HL-60 (cell line): ENCODE measurements around the gene NFIX.

Experiments
- DNase-seq, 2 experiments: peaks; one replicate each; pipeline ENCODE4 v3.0.0-alpha.2; 2010 to 2020; ENCODE audit warnings: low read depth in 1 of 2, low spot score in 1 of 2
- H3K27ac ChIP-seq: fragments of 250-450 bp; sonication (Bioruptor Pico); replicated peaks from 2 replicates; pipeline ENCODE4 v1.5.1; 2020; ENCODE audit warnings: mild to moderate bottlenecking, moderate library complexity
- H3K27me3 ChIP-seq: fragments of 250-450 bp; sonication (Bioruptor Pico); 2 replicates; pipeline ENCODE4 v1.5.1; 2021; ENCODE audit warnings: mild to moderate bottlenecking, moderate library complexity; ENCODE audit not compliant: insufficient read depth, poor library complexity, severe bottlenecking
- H3K4me3 ChIP-seq: replicated peaks from 2 replicates; pipeline ENCODE4 v1.5.1; 2011; ENCODE audit warnings: mild to moderate bottlenecking, control low read depth, low read length; ENCODE audit not compliant: insufficient read depth
- GABPA ChIP-seq: IDR thresholded peaks from 2 replicates; pipeline ENCODE4 v1.6.1; 2012; ENCODE audit warnings: low read depth
- POLR2AphosphoS5 ChIP-seq: IDR thresholded peaks from 2 replicates; pipeline ENCODE4 v1.6.1; 2012; ENCODE audit warnings: low read depth
- SPI1 ChIP-seq: IDR thresholded peaks from 2 replicates; pipeline ENCODE4 v1.6.1; 2012; ENCODE audit warnings: low read depth, mild to moderate bottlenecking, borderline replicate concordance
- TF ChIP-seq, protein P1 (sequence below): IDR thresholded peaks from 2 replicates; pipeline ENCODE4 v1.6.1; 2012; ENCODE audit warnings: low read depth; ENCODE audit not compliant: insufficient replicate concordance
- TF ChIP-seq, protein P2 (sequence below): IDR thresholded peaks from one replicate; pipeline ENCODE4 v1.5.1; 2011; ENCODE audit warnings: low read length, control low read depth, inconsistent platforms; ENCODE audit not compliant: insufficient read depth

NFIX gene

DNA sequence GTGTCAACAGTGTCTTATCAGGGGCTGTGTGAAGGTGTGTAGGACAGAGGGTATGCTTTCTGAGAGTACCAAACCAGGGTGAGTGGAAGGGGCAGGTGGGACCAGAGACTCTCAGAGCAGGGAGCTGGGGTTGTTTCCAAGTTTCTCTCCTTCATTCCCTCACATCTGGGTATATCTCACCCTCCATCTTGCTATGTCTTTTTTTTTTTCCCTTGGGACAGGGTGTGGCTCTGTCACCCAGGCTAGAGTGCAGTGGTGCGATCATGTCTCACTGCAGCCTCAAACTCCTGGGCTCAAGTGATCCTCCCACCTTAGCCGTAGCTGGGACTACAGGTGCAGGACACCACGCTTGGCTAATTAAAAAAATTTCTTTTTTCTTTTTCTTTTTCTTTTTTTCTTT, 15.3 kb upstream of the NFIX start:
- no peak overlapping the region for H3K27ac ChIP-seq
- DNase-seq = no peak
- no peak overlapping the region for H3K4me3 ChIP-seq
- peaks cover 11% of the 10 kb centered on the region for H3K27me3 ChIP-seq
- TF ChIP-seq GABPA (no peak), SPI1 (no peak), POLR2AphosphoS5 (no peak)
- TF ChIP-seq, protein P1, sequence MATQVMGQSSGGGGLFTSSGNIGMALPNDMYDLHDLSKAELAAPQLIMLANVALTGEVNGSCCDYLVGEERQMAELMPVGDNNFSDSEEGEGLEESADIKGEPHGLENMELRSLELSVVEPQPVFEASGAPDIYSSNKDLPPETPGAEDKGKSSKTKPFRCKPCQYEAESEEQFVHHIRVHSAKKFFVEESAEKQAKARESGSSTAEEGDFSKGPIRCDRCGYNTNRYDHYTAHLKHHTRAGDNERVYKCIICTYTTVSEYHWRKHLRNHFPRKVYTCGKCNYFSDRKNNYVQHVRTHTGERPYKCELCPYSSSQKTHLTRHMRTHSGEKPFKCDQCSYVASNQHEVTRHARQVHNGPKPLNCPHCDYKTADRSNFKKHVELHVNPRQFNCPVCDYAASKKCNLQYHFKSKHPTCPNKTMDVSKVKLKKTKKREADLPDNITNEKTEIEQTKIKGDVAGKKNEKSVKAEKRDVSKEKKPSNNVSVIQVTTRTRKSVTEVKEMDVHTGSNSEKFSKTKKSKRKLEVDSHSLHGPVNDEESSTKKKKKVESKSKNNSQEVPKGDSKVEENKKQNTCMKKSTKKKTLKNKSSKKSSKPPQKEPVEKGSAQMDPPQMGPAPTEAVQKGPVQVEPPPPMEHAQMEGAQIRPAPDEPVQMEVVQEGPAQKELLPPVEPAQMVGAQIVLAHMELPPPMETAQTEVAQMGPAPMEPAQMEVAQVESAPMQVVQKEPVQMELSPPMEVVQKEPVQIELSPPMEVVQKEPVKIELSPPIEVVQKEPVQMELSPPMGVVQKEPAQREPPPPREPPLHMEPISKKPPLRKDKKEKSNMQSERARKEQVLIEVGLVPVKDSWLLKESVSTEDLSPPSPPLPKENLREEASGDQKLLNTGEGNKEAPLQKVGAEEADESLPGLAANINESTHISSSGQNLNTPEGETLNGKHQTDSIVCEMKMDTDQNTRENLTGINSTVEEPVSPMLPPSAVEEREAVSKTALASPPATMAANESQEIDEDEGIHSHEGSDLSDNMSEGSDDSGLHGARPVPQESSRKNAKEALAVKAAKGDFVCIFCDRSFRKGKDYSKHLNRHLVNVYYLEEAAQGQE = no peak
- TF ChIP-seq, protein P2, sequence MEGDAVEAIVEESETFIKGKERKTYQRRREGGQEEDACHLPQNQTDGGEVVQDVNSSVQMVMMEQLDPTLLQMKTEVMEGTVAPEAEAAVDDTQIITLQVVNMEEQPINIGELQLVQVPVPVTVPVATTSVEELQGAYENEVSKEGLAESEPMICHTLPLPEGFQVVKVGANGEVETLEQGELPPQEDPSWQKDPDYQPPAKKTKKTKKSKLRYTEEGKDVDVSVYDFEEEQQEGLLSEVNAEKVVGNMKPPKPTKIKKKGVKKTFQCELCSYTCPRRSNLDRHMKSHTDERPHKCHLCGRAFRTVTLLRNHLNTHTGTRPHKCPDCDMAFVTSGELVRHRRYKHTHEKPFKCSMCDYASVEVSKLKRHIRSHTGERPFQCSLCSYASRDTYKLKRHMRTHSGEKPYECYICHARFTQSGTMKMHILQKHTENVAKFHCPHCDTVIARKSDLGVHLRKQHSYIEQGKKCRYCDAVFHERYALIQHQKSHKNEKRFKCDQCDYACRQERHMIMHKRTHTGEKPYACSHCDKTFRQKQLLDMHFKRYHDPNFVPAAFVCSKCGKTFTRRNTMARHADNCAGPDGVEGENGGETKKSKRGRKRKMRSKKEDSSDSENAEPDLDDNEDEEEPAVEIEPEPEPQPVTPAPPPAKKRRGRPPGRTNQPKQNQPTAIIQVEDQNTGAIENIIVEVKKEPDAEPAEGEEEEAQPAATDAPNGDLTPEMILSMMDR = no peak

DNA sequence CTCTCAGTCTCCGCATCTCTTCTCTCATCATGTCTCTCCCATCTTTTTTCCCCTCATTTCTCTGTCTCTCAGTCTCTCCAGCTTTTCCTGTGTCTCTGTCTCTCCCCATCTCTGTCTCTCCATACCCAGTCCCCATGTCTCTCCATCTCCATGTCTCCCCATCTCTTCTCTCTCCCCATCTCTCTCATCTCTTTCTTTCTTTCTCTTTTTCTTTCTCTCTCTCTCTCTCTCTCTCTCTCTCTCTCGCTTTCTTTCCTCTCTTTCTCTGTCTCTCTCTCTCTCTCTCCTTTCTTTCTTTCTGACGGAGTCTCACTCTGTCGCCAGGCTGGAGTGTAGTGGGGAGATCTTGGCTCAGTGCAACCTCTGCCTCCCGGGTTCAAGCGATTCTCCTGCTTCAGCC, 12.6 kb upstream of the NFIX start:
- no peak overlapping the region for H3K4me3 ChIP-seq
- peaks cover 11% of the 10 kb centered on the region for H3K27me3 ChIP-seq
- H3K27ac ChIP-seq = no peak overlapping the region
- TF ChIP-seq, protein P1 = no peak
- TF ChIP-seq, protein P2 = no peak
- TF ChIP-seq GABPA = no peak
- no peak for TF ChIP-seq SPI1
- TF ChIP-seq POLR2AphosphoS5 = no peak
- no peak for DNase-seq

DNA sequence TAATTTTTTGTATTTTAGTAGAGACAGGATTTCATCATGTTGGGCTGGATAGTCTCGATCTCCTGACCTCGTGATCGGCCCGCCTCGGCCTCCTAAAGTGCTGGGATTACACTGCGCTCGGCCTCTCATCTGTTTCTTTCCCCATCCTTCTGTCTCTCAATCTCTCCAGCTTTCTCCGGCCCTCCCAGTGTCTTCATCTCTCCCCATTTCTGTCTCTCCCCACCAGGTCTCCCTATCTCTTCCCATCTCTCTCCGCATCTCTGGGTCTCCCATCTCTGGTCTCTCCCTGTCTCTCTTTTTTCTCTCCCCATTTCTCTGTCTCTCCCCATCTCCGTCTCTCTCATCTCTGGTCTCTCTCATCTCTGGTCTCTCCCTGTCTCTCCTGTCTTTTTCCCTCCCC, 12.2 kb upstream of the NFIX start:
- DNase-seq = no peak
- H3K4me3 ChIP-seq = peak overlapping the region; percentile 7; the same call in 1 of the 2 replicates
- TF ChIP-seq SPI1 = no peak
- no peak for TF ChIP-seq GABPA
- TF ChIP-seq POLR2AphosphoS5 = no peak
- TF ChIP-seq, protein P2 = no peak
- TF ChIP-seq, protein P1 = no peak
- H3K27me3 ChIP-seq = peaks cover 11% of the 10 kb centered on the region
- no peak overlapping the region for H3K27ac ChIP-seq
